Common myeloid progenitor, CD34-positive (primary cell): ENCODE results near the gene PKDCC.

Experiments
- CTCF ChIA-PET: fragments of 350-600 bp; sonication (Branson Sonifier 250); formaldehyde crosslinking; loops from one replicate; lab custom pipeline; 2021; ENCODE audit warnings: antibody characterized with exemption; lab: Charles Lee
- POLR2A ChIA-PET: fragments of 350-600 bp; sonication (Branson Sonifier 250); formaldehyde crosslinking; loops from one replicate; lab custom pipeline; 2021; ENCODE audit warnings: antibody characterized with exemption; lab: Charles Lee
- DNase-seq, 3 donors: peaks; one replicate each; pipeline versions ENCODE4 v3.0.0 to v3.0.0-alpha.2; 2013
- H3K27ac ChIP-seq, 2 experiments: 1 replicate in 1 of 2; 2 replicates in 1 of 2; pipeline ENCODE4 v1.7.0; 2013; ENCODE audit warnings: inconsistent platforms in 2 of 2, low read length in 2 of 2, mild to moderate bottlenecking in 2 of 2, low read depth in 1 of 2, moderate library complexity in 1 of 2; ENCODE audit not compliant: severe bottlenecking in 2 of 2, insufficient read depth in 1 of 2, poor library complexity in 1 of 2
- H3K27me3 ChIP-seq, 5 experiments: replicated peaks in 2 of 5; 1 replicate in 3 of 5; 2 replicates in 2 of 5; pipeline versions ENCODE4 v1.6.1 to v1.7.0; 2013; ENCODE audit warnings: low read length in 4 of 5, mild to moderate bottlenecking in 2 of 5, moderate library complexity in 2 of 5, inconsistent platforms in 1 of 5; ENCODE audit not compliant: insufficient read depth in 5 of 5, control insufficient read depth in 4 of 5
- H3K36me3 ChIP-seq, 4 experiments: 1 replicate in 2 of 4; 2 replicates in 2 of 4; pipeline versions ENCODE4 v1.6.1 to v1.7.0; 2013; ENCODE audit warnings: low read length in 3 of 4, control low read depth in 1 of 4, mild to moderate bottlenecking in 1 of 4; ENCODE audit not compliant: control insufficient read depth in 4 of 4, insufficient read depth in 4 of 4
- H3K4me1 ChIP-seq, 4 experiments: 1 replicate in 3 of 4; 2 replicates in 1 of 4; pipeline versions ENCODE4 v1.6.1 to v1.7.1; 2013; ENCODE audit warnings: low read length in 3 of 4, mild to moderate bottlenecking in 3 of 4, control low read depth in 1 of 4, inconsistent platforms in 1 of 4, moderate library complexity in 1 of 4; ENCODE audit not compliant: control insufficient read depth in 4 of 4, insufficient read depth in 4 of 4; ENCODE audit errors: control extremely low read depth in 1 of 4
- H3K4me3 ChIP-seq, 7 experiments: 1 replicate in 4 of 7; 2 replicates in 3 of 7; pipeline versions ENCODE4 v1.5.1 to v1.7.0; 2013; ENCODE audit warnings: mild to moderate bottlenecking in 7 of 7, low read length in 6 of 7, moderate library complexity in 6 of 7, inconsistent platforms in 2 of 7, low read depth in 2 of 7, control low read depth in 1 of 7; ENCODE audit not compliant: insufficient read depth in 4 of 7, control insufficient read depth in 1 of 7; ENCODE audit errors: extremely low read depth in 1 of 7
- H3K9me3 ChIP-seq, 5 experiments: 1 replicate in 4 of 5; 2 replicates in 1 of 5; pipeline versions ENCODE4 v1.6.1 to v1.7.1; 2013; ENCODE audit warnings: low read length in 4 of 5, mild to moderate bottlenecking in 2 of 5, inconsistent platforms in 1 of 5, low read depth in 1 of 5, moderate library complexity in 1 of 5; ENCODE audit not compliant: control insufficient read depth in 4 of 5, insufficient read depth in 2 of 5; ENCODE audit errors: control extremely low read depth in 1 of 5
- WGBS: methylation state at CpG from one replicate; pipeline ENCODE4 v1.1.5; 2013; ENCODE audit not compliant: insufficient coverage; 5-methylcytosine and 5-hydroxymethylcytosine counted together

PKDCC gene

DNA sequence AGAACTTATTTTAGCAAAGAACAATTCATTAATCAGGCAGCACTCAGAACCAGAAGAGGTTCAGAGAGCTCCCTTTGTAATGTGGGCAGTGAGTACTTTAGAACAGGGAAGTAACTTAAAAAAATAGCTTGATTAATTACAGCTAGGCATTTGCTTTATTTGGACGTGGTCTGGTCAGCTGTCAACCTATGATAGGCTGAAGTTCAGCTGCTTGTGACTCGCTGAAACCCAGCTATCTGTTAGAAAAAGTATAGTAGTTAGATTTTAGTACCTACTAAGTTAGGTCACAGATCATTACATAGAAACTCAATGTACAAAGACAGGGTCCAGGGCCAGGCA, 40.0 kb downstream of the PKDCC start:
- Histone ChIP-seq H3K27ac (no peak overlapping the region), H3K36me3 (no peaks in the 10 kb centered on the region), H3K4me1 (peaks cover 0 to 4% (median 1%) of the 10 kb centered on the region in 4 experiments), H3K9me3 (no peaks in the 10 kb centered on the region), H3K27me3 (no peaks in the 10 kb centered on the region), H3K4me3 (no peak overlapping the region)
- peak in 1 of 3 donors; percentile 19 for DNase-seq
- POLR2A ChIA-PET: interaction anchor here (1.5 kb wide), 1 partner anchor 218 kb away, joined by 4 read pairs; no protein-coding TSS in a partner anchor
- WGBS: 50% methylated on average over 1 of the region's 2 CpGs
- CTCF ChIA-PET: interaction anchor here (1.0 to 17.7 kb wide), 18 partner anchors 9 to 256 kb away, joined by 3 to 505 read pairs (median 5); no protein-coding TSS in a partner anchor

DNA sequence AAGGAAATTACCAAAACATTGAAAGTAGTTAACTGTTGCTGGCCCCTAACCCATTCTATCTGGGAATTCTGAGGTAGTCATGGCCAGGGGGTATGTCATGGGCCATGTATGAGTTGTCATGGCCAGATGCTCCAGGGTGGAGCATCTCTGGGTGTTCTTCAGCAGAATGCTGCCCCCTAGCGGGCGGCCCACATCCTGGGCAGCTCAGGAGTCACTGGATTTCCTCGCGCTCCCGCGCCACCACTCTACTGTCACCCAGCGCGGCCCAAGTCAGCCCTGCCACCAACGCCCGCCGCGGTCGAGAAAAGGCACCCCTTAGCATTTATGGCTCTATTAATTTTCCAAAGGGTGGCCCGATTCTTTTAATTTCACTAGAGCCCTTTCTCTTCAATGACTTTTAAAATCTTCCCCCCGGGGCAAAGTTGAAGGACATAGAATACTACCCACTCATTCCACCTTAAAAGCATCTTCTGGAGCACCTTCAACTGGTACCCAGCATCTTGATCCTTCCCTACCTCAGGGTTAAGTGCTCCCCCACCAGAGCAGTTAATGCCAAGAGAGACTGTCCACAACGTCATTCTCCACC, 41.6 kb downstream of the PKDCC start:
- CTCF ChIA-PET: interaction anchor here (3.7 to 17.7 kb wide), 4 partner anchors 107 to 239 kb away, joined by 14 to 505 read pairs (median 66); no protein-coding TSS in a partner anchor
- DNase-seq: peak; percentile 38 to 70 (median 67)
- 61% methylated on average over 11 of the region's 16 CpGs for WGBS

DNA sequence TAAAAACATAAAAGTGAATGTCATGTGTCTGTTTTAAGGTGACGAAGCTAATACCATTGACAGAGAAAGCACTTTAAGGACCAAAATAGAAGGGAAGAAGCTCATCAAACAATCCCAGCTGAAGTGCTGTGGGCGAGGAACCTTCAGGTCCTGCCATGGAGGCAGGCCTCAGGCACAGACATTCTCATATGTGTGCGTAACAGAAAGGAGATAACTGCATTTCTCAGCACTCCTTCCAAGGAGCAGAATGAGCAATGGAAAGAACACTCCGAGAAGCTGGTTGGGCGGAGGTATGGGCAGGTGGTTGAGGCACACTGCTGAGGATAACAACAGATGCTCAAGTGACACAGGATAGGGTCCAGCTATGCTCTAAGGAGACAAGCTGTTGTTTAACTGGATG, 42.4 kb downstream of the PKDCC start:
- POLR2A ChIA-PET: no interaction called here

More for the DNA sequence above, 41.6 kb downstream of the PKDCC start:
- no peak overlapping the region for H3K27ac ChIP-seq
- H3K4me3 ChIP-seq: no peak overlapping the region
- no peaks in the 10 kb centered on the region for H3K27me3 ChIP-seq
- no peaks in the 10 kb centered on the region for H3K36me3 ChIP-seq
- H3K4me1 ChIP-seq: peaks cover 0 to 4% (median 1%) of the 10 kb centered on the region in 4 experiments
- H3K9me3 ChIP-seq: no peaks in the 10 kb centered on the region
- POLR2A ChIA-PET: no interaction called here

DNA sequence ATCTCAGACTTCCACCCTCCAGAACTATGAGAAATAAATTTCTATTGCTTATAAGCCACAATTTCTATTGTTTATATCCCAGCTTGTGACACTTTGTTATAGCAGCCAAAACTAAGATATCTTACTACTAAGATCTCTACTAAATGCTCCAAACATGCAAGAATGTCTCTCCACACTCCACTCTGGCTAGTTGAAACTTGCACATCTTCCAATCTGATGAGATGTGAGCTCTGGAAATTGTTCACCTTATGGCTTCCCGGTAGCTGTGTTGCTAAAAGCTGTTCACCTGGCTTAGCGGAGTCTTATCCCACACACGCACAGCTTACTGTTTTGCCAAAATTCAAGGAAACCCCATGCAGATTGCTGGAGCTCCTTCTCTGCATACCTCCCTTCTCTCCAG, 43.9 kb downstream of the PKDCC start:
- H3K27ac ChIP-seq: no peak overlapping the region

More for the DNA sequence above, 42.4 kb downstream of the PKDCC start:
- 100% methylated on average over 5 of the region's 5 CpGs for WGBS
- Histone ChIP-seq H3K27me3 (no peaks in the 10 kb centered on the region), H3K4me3 (no peak overlapping the region), H3K27ac (no peak overlapping the region), H3K9me3 (no peaks in the 10 kb centered on the region), H3K4me1 (peaks cover 0 to 4% (median 1%) of the 10 kb centered on the region in 4 experiments), H3K36me3 (no peaks in the 10 kb centered on the region)
- CTCF ChIA-PET: interaction anchor here (0.8 to 17.7 kb wide), 14 partner anchors 12 to 284 kb away, joined by 3 to 505 read pairs (median 4); no protein-coding TSS in a partner anchor
- DNase-seq: no peak

DNA sequence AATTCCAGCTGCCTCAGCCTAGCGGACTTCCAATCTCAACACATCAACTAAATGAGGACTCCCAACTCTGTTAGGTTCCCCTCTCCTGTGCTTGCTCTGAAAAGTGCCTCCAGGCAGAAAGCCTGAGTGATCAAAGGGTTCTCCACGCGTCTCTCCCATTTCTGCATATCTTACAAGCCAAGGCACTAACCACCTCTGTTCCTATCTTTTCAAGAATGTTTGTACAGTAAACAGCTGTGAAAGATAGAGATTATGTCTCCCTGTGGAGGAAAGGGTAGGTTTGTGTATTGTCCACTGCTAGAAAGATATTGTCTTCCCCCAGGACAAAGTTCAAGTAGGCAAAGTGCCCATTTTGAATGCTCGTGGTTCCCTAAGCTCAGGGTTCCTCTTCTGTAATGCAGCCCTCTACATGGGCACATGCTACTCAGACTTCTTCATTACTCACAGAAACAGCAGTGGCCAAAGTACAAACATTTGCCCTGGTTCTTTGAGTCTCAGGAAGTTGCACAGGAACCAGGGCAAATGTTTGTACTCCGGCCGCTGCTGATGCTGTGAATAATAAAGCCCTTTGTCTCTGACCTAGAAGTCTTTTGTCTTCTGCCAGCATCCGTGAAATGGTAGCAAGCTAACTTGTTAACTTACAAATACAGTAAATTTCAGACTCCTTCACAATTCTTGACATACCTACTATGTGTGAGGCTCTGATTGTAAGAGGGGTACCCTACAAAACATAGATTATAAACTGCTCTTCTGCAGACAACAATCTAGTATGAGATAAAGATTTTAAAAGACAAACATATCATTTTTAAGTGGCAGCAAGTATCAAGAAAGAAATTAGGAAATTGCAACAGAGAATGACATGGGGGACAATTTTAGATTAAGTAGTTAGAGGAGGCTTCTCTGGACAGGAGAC, 44.5 kb downstream of the PKDCC start:
- ChIA-PET POLR2A (no interaction called here), CTCF (interaction anchor here (0.6 to 17.7 kb wide), 10 partner anchors 8 to 242 kb away, joined by 3 to 505 read pairs (median 6); no protein-coding TSS in a partner anchor)
- no peaks in the 10 kb centered on the region for H3K36me3 ChIP-seq
- H3K9me3 ChIP-seq: no peaks in the 10 kb centered on the region
- peak in 2 of 3 donors; percentile 31 to 41 for DNase-seq
- H3K27me3 ChIP-seq: no peaks in the 10 kb centered on the region
- 100% methylated on average over 1 of the region's 7 CpGs for WGBS
- H3K4me1 ChIP-seq: peaks cover 0 to 4% (median 0%) of the 10 kb centered on the region in 4 experiments
- H3K27ac ChIP-seq: no peak overlapping the region
- no peak overlapping the region for H3K4me3 ChIP-seq

More for the DNA sequence above, 43.9 kb downstream of the PKDCC start:
- DNase-seq: no peak
- peaks cover 0 to 4% (median 0%) of the 10 kb centered on the region in 4 experiments for H3K4me1 ChIP-seq
- H3K27me3 ChIP-seq: no peaks in the 10 kb centered on the region
- no peak overlapping the region for H3K4me3 ChIP-seq
- no peaks in the 10 kb centered on the region for H3K9me3 ChIP-seq
- H3K36me3 ChIP-seq: no peaks in the 10 kb centered on the region
- 96% methylated on average over 3 of the region's 3 CpGs for WGBS
- ChIA-PET POLR2A (no interaction called here), CTCF (interaction anchor here (0.7 to 17.7 kb wide), 11 partner anchors 8 to 241 kb away, joined by 3 to 505 read pairs (median 6); no protein-coding TSS in a partner anchor)

DNA sequence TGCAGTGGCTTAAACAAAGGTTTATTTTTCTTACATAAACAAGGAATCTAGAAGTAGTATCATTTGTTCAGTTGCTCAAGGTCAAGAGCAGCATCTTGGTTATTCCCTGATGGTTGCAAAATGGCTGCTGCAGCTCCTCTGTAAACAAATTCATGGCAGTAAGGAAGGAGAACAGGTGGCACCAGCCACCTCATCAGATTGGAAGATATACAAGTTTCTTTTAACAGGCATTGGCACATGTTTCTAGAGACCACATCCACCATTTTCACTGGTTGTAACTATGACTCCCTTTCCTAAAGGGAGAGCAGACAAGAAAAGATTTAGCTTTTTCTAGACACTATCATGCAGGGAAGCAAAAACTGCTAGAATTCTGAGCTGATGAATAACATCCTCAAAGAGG, 46.3 kb downstream of the PKDCC start:
- CTCF ChIA-PET: interaction anchor here (1.1 to 17.7 kb wide), 13 partner anchors 8 to 263 kb away, joined by 3 to 505 read pairs (median 5); no protein-coding TSS in a partner anchor
- H3K9me3 ChIP-seq: no peaks in the 10 kb centered on the region
- POLR2A ChIA-PET: no interaction called here

More for the DNA sequence above, 46.3 kb downstream of the PKDCC start:
- Histone ChIP-seq H3K4me1 (peaks cover 0 to 14% (median 5%) of the 10 kb centered on the region in 4 experiments), H3K27ac (no peak overlapping the region), H3K36me3 (no peaks in the 10 kb centered on the region), H3K27me3 (no peaks in the 10 kb centered on the region), H3K4me3 (no peak overlapping the region)
- no peak for DNase-seq
